Panc1 (cell line): Measurements from ENCODE around the gene EGFR. TPM values are rescaled to one million over a fixed set of nuclear protein-coding genes. Genes with fewer than 3 reads are reported as not detected.

Experiments used
- ATAC-seq: fragments of 200-7000 bp; cut with Tn5 transposase; 2 replicates; pipeline ENCODE4 v1.9.1; 2020; ENCODE audit warnings: mild to moderate bottlenecking, moderate library complexity
- BruUV-seq: library from RNA; stranded (reverse); fragments of 400-500 nt; replicated peaks from 2 replicates; lab custom pipeline; 2021; lab: Mats Ljungman, UMichigan
- CTCF ChIA-PET: fragments of 300-600 bp; sonication (Branson Sonifier 250); formaldehyde crosslinking; loops from one replicate; lab custom pipeline; 2022; ENCODE audit warnings: antibody characterized with exemption; lab: Charles Lee
- POLR2A ChIA-PET: fragments of 300-600 bp; sonication (Branson Sonifier 250); formaldehyde crosslinking; loops from one replicate; lab custom pipeline; 2022; ENCODE audit warnings: antibody characterized with exemption; lab: Charles Lee
- DNase-seq: peaks from one replicate; pipeline ENCODE4 v3.0.0-alpha.2; 2010; ENCODE audit warnings: low read depth, low spot score
- H3K27ac ChIP-seq: 2 replicates; pipeline ENCODE4 v1.5.1; 2011; ENCODE audit warnings: mild to moderate bottlenecking, low read length, inconsistent platforms
- H3K27me3 ChIP-seq: fragments of 200-500 bp; sonication (Bioruptor generic); 2 replicates; pipeline ENCODE4 v1.6.0; 2014; ENCODE audit warnings: low read length, inconsistent platforms; ENCODE audit not compliant: control insufficient read depth, insufficient read depth
- H3K36me3 ChIP-seq: fragments of 200-500 bp; sonication (Bioruptor generic); 2 replicates; pipeline ENCODE4 v1.5.1; 2014; ENCODE audit warnings: inconsistent platforms, mild to moderate bottlenecking, low read length, moderate library complexity; ENCODE audit not compliant: control insufficient read depth, insufficient read depth
- H3K4me1 ChIP-seq: 2 replicates; pipeline ENCODE4 v1.5.1; 2011; ENCODE audit warnings: inconsistent platforms, mild to moderate bottlenecking, low read length, moderate library complexity; ENCODE audit not compliant: control insufficient read depth, insufficient read depth
- H3K4me3 ChIP-seq, 2 experiments: 2 replicates each; pipeline ENCODE4 v1.5.1; 2011 to 2012; ENCODE audit warnings: low read depth in 2 of 2, low read length in 2 of 2, mild to moderate bottlenecking in 2 of 2, inconsistent platforms in 1 of 2, moderate library complexity in 1 of 2
- H3K9me3 ChIP-seq: fragments of 200-500 bp; sonication (Bioruptor generic); 2 replicates; pipeline ENCODE4 v1.5.1; 2014; ENCODE audit warnings: low read depth, mild to moderate bottlenecking, inconsistent platforms, low read length, moderate library complexity; ENCODE audit not compliant: control insufficient read depth, insufficient read depth
- CTCF ChIP-seq: fragments of 450-650 bp; IDR thresholded peaks from 2 replicates; pipeline ENCODE4 v1.5.1; 2017; ENCODE audit warnings: mild to moderate bottlenecking
- POLR2AphosphoS5 ChIP-seq: IDR thresholded peaks from 2 replicates; pipeline ENCODE4 v1.6.1; 2012; ENCODE audit warnings: mild to moderate bottlenecking, low read depth, low read length, moderate library complexity
- REST ChIP-seq, 2 experiments: IDR thresholded peaks; 2 replicates each; pipeline ENCODE4 v1.6.1; 2011 to 2012; ENCODE audit warnings: low read depth in 2 of 2, control low read depth in 1 of 2, low read length in 1 of 2, mild to moderate bottlenecking in 1 of 2, moderate library complexity in 1 of 2; ENCODE audit not compliant: insufficient read depth in 1 of 2
- SIN3A ChIP-seq: IDR thresholded peaks from 2 replicates; pipeline ENCODE4 v1.6.1; 2012; ENCODE audit warnings: low read depth, mild to moderate bottlenecking, low read length, moderate library complexity, borderline replicate concordance; ENCODE audit not compliant: insufficient read depth
- TCF7L2 ChIP-seq: IDR thresholded peaks from 2 replicates; pipeline ENCODE4 v1.6.1; 2011; ENCODE audit warnings: mild to moderate bottlenecking, low read depth, low read length, inconsistent platforms
- in situ Hi-C: cut with HindIII; loops from 2 replicates; pipeline ENCODE4 v1.10.0; 2016; ENCODE audit warnings: low sequenced_read_pairs, low pct_unique_long_range_greater_than_20kb
- intact Hi-C: fragments of 100-400 bp; cut with micrococcal nuclease; formaldehyde crosslinking; loops from one replicate; pipeline ENCODE4 v1.10.0; 2022; ENCODE audit not compliant: unreplicated experiment
- total RNA-seq: library from RNA; stranded (reverse); gene quantifications from one replicate; pipeline ENCODE4 v1.2.1, GENCODE V29; 2021; ENCODE audit not compliant: unreplicated experiment

EGFR gene
- total RNA-seq, 1 experiment from 2014 or later = 156 TPM

- in situ Hi-C loops = no loop called here
- DNase-seq (no peak), ATAC-seq (peak; percentile 63)
- H3K4me3 ChIP-seq = no peak overlapping the region
- H3K4me1 ChIP-seq = no peaks in the 10 kb centered on the region
- no TSS peak for BruUV-seq
- ChIA-PET CTCF (interaction anchor here (0.6 kb wide), 1 partner anchor 52 kb away, joined by 3 read pairs; no protein-coding TSS in a partner anchor), POLR2A (no interaction called here)
- no peak for TF ChIP-seq CTCF
- TF ChIP-seq REST (IDR thresholded peaks at IDR 0.05; ENCODE audit: insufficient read depth in 1 of 2, low read depth in 2 of 2, low read length in 1 of 2) = no peak
- intact Hi-C loops = no loop called here
- H3K36me3 ChIP-seq = peaks cover 35% of the 10 kb centered on the region
- H3K27me3 ChIP-seq = no peaks in the 10 kb centered on the region
- H3K9me3 ChIP-seq = no peaks in the 10 kb centered on the region
- no peak overlapping the region for H3K27ac ChIP-seq
Observed at GRCh38 chr7:55202150-55202913, 183.5 kb downstream of the EGFR start.

GRCh38 chr7:55203300-55203699 is 184.5 kb downstream of the EGFR start:
- peaks cover 43% of the 10 kb centered on the region for H3K36me3 ChIP-seq
- H3K9me3 ChIP-seq = no peaks in the 10 kb centered on the region
- intact Hi-C loops = no loop called here
- H3K4me3 ChIP-seq = no peak overlapping the region
- in situ Hi-C loops = no loop called here
- BruUV-seq = no TSS peak
- ATAC-seq (no peak), DNase-seq (no peak)
- no peak for TF ChIP-seq CTCF
- no peak for TF ChIP-seq SIN3A
- no peak for TF ChIP-seq REST (IDR thresholded peaks at IDR 0.05; ENCODE audit: insufficient read depth in 1 of 2, low read depth in 2 of 2, low read length in 1 of 2)
- TF ChIP-seq POLR2AphosphoS5 = no peak
- TF ChIP-seq TCF7L2 = no peak
- H3K27ac ChIP-seq = no peak overlapping the region
- H3K27me3 ChIP-seq = no peaks in the 10 kb centered on the region
- POLR2A ChIA-PET = no interaction called here
- no peaks in the 10 kb centered on the region for H3K4me1 ChIP-seq
- CTCF ChIA-PET = no interaction called here
